Neural progenitor cell (in vitro differentiated cells): ENCODE measurements around the gene TMEM106C.

Experiments used
- CTCF ChIP-seq: fragments of 200-600 bp; sonication (generic); IDR thresholded peaks from 2 replicates; pipeline ENCODE4 v1.5.1; 2017; ENCODE audit warnings: antibody characterized with exemption, mild to moderate bottlenecking
- EZH2 ChIP-seq: fragments of 200-600 bp; sonication (generic); IDR thresholded peaks from 2 replicates; pipeline ENCODE4 v1.6.1; 2017; ENCODE audit warnings: antibody characterized with exemption, mild to moderate bottlenecking, moderate library complexity
- EZH2phosphoT487 ChIP-seq: fragments of 200-600 bp; sonication (generic); IDR thresholded peaks from 2 replicates; pipeline ENCODE4 v1.6.1; 2017; ENCODE audit warnings: antibody characterized with exemption

GRCh38 chr12:47954467-47955045, 8.8 kb upstream of the TMEM106C start:
- TF ChIP-seq CTCF (no peak), EZH2 (no peak), EZH2phosphoT487 (no peak)
